Putamen (tissue), 1 donor: ENCODE measurements around the gene BRSK1.
A peak's percentile ranks its signal among the peaks of the same experiment; 100 is the strongest.
"Not testable (repeated sequence)": the region's sequence is repeated elsewhere in the genome, so short reads cannot be mapped to it uniquely, and the experiment has no call there.

Experiments
- DNase-seq: peaks from one replicate; pipeline ENCODE4 v3.0.0-alpha.2; 2016; ENCODE audit warnings: low spot score

BRSK1 gene

GRCh38 chr19:55329791-55330190, 46.0 kb downstream of the BRSK1 start:
- DNase-seq, result not testable (repeated sequence)

GRCh38 chr19:55333870-55334269, 50.1 kb downstream of the BRSK1 start:
- no peak for DNase-seq

GRCh38 chr19:55336101-55336500, 52.3 kb downstream of the BRSK1 start:
- no peak for DNase-seq

GRCh38 chr19:55339105-55339888, 55.5 kb downstream of the BRSK1 start, which contains the start of gene KMT5C:
KMT5C (plus strand) TSS chr19:55339876; CDS start chr19:55341937, 2,061 bp downstream.
- peak; percentile 100 for DNase-seq

- DNase-seq, result no peak
Observed at GRCh38 chr19:55339889-55340783, 56.3 kb downstream of the BRSK1 start.

- DNase-seq, result no peak
Observed at GRCh38 chr19:55340784-55341147, 57.0 kb downstream of the BRSK1 start.

- peak; percentile 69 for DNase-seq
Observed at GRCh38 chr19:55341171-55341588, 57.4 kb downstream of the BRSK1 start.

GRCh38 chr19:55341595-55342531, 58.1 kb downstream of the BRSK1 start:
- no peak for DNase-seq

- peak; percentile 48 for DNase-seq
Observed at GRCh38 chr19:55344444-55344843, 60.6 kb downstream of the BRSK1 start.

GRCh38 chr19:55345101-55345817, 61.5 kb downstream of the BRSK1 start:
- no peak for DNase-seq

- DNase-seq, result no peak
Observed at GRCh38 chr19:55345818-55346724, 62.3 kb downstream of the BRSK1 start.

GRCh38 chr19:55346725-55347441, 63.1 kb downstream of the BRSK1 start:
- no peak for DNase-seq

- DNase-seq, result no peak
Observed at GRCh38 chr19:55347442-55348009, 63.7 kb downstream of the BRSK1 start.

GRCh38 chr19:55348317-55349034, 64.7 kb downstream of the BRSK1 start:
- no peak for DNase-seq

GRCh38 chr19:55350620-55351315, 67.0 kb downstream of the BRSK1 start:
- no peak for DNase-seq

GRCh38 chr19:55352040-55352439, 68.2 kb downstream of the BRSK1 start:
- no peak for DNase-seq

- DNase-seq, result no peak
Observed at GRCh38 chr19:55352549-55353145, 68.8 kb downstream of the BRSK1 start.
